Right atrium auricular region (tissue), 2 donors: ENCODE data around the gene E2F6. TPM values are rescaled to one million over a fixed set of nuclear protein-coding genes. Genes with fewer than 3 reads are reported as not detected.

ENCODE experiments used
- DNase-seq: peaks from one replicate; pipeline ENCODE4 v3.0.0-alpha.2; 2019; ENCODE audit warnings: low spot score
- H3K27ac ChIP-seq, 2 donors: fragments of 200-600 bp; sonication (generic); 1 replicate in 1 of 2; 2 replicates in 1 of 2; pipeline ENCODE4 v1.5.1; 2016 to 2019
- H3K27me3 ChIP-seq, 2 donors: fragments of 200-600 bp; sonication (generic); one replicate each; pipeline versions ENCODE4 v1.5.1 to v1.6.0; 2017 to 2019
- H3K36me3 ChIP-seq: fragments of 200-600 bp; sonication (generic); one replicate; pipeline ENCODE4 v1.5.1; 2016
- H3K4me1 ChIP-seq, 2 donors: fragments of 200-600 bp; sonication (generic); one replicate each; pipeline versions ENCODE4 v1.5.1 to v1.6.0; 2017 to 2019
- H3K4me3 ChIP-seq, 2 donors: fragments of 200-600 bp; sonication (generic); 1 replicate in 1 of 2; 2 replicates in 1 of 2; pipeline ENCODE4 v1.5.1; 2017 to 2019; ENCODE audit warnings: mild to moderate bottlenecking in 1 of 2, moderate library complexity in 1 of 2
- H3K9me3 ChIP-seq, 2 donors: fragments of 200-600 bp; sonication (generic); one replicate each; pipeline ENCODE4 v1.5.1; 2019
- total RNA-seq, 2 donors: library from RNA; depleted of rRNA; stranded (reverse); fragments of >200 nt; gene quantifications; one replicate each; pipeline ENCODE4 v1.1.0, GENCODE V29; 2016
- TF ChIP-seq, protein P1 (sequence below), 2 donors: fragments of 200-600 bp; sonication (generic); IDR thresholded peaks; one replicate each; pipeline ENCODE4 v1.5.1; 2019; ENCODE audit warnings: antibody characterized with exemption in 2 of 2

E2F6 gene
- total RNA-seq, 2 donors from 2014 or later, result 19.1 to 20.2 TPM

DNA sequence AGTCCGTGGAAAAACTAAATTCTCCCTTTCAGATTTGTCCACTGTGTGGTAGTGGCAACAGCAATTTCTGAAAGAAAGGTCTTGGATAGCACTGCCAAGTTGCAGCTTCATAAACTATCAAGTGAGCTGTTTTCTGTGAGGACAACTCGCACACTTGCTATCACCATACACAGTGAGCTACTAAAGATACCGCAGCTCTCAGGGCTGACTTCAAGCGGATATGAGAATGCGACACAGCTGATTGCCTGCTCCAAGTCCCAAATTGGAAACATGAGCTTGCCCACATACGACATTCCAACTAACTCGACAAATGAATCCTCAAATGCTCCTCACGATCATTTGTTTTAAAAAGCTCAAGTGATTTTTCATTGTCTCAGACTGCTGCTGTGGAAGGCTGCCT is 46.2 kb downstream of the E2F6 start:
- DNase-seq, result no peak
- Histone ChIP-seq H3K4me3 (no peak overlapping the region), H3K4me1 (peaks cover 0 to 15% of the 10 kb centered on the region in 2 donors), H3K36me3 (no peaks in the 10 kb centered on the region), H3K9me3 (peaks cover 0 to 11% of the 10 kb centered on the region in 2 donors), H3K27me3 (no peaks in the 10 kb centered on the region), H3K27ac (peak overlapping the region; percentile 70 to 85)
- TF ChIP-seq, protein P1, sequence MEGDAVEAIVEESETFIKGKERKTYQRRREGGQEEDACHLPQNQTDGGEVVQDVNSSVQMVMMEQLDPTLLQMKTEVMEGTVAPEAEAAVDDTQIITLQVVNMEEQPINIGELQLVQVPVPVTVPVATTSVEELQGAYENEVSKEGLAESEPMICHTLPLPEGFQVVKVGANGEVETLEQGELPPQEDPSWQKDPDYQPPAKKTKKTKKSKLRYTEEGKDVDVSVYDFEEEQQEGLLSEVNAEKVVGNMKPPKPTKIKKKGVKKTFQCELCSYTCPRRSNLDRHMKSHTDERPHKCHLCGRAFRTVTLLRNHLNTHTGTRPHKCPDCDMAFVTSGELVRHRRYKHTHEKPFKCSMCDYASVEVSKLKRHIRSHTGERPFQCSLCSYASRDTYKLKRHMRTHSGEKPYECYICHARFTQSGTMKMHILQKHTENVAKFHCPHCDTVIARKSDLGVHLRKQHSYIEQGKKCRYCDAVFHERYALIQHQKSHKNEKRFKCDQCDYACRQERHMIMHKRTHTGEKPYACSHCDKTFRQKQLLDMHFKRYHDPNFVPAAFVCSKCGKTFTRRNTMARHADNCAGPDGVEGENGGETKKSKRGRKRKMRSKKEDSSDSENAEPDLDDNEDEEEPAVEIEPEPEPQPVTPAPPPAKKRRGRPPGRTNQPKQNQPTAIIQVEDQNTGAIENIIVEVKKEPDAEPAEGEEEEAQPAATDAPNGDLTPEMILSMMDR (IDR thresholded peaks at IDR 0.05), result no peak

DNA sequence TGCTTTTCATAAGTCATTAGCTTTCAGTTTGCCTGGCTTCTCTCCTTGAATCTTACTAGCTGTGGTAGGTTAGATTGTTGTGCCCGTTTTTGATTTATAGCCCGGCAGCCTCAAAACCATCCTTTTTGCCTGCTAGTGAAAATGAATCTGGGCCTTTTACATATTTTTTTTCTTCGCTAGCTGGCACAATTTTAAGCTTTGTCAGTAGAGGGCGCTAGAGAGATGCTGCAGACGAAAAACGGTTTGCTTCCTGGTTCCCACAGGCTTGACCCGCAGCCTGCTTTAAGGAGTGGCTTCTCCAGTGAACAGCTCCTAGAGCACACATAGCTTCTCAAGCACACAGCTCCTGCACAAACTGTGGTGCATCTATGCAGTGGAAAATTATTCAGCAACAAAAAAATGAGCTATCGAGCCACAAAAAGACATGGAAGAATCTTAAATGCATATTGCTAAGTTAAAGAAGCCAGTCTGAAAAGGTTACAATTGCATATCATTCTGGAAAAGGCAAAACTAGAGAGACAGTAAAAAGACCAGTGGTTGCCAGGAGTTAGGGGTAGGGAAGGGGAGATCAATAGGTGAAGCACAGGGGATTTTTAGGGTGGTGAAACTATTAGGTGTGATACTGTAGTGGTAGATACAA is 47.9 kb downstream of the E2F6 start:
- no peak for DNase-seq
- Histone ChIP-seq H3K9me3 (peaks cover 0 to 11% of the 10 kb centered on the region in 2 donors), H3K27ac (no peak overlapping the region), H3K27me3 (no peaks in the 10 kb centered on the region), H3K4me1 (peaks cover 0 to 15% of the 10 kb centered on the region in 2 donors), H3K36me3 (no peaks in the 10 kb centered on the region), H3K4me3 (no peak overlapping the region)
- TF ChIP-seq, protein P1 (IDR thresholded peaks at IDR 0.05), result peak in 1 of 2 donors; percentile 45

DNA sequence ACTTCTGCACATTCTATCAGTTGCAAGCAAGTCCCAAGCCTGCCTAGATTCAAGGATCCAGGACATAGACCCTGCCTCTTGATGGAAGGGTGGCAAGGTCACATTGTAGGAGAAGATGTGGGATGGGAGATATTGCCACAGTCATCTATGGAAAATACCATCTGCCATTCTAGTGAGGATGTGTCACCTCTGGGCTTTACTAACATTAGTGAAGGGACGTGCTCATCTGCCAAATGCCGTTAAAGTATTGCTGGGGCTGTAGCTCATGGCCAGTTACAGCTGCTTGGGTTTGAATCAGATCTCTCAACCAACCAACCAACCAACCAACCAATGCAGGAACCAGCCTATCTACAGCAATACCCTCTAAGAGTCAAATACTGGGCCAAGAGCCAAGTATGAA is 49.0 kb downstream of the E2F6 start:
- Histone ChIP-seq H3K4me1 (peaks cover 0 to 20% of the 10 kb centered on the region in 2 donors), H3K27me3 (no peaks in the 10 kb centered on the region), H3K36me3 (no peaks in the 10 kb centered on the region), H3K9me3 (peaks cover 0 to 11% of the 10 kb centered on the region in 2 donors), H3K27ac (no peak overlapping the region), H3K4me3 (no peak overlapping the region)
- TF ChIP-seq, protein P1 (IDR thresholded peaks at IDR 0.05), result no peak
- DNase-seq, result no peak

DNA sequence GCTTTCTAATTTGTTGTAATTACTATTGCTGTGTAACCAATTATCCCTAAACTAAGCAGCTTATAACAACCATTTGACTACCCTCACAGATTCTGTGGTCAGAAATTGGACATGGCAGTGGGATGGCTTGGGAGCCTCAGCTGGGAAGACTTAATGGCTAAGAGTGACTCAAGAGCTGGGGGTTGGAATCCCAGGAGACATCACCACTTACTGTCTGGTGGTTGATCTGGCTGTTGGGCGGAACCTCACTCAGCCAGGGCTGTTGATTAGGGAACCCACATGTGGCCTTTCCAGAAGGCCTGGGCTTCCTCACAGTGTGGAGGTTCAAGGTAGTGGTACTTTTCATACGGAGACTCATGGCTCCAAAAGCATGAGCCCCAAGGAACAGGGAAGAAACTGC is 49.8 kb downstream of the E2F6 start:
- TF ChIP-seq, protein P1 (IDR thresholded peaks at IDR 0.05), result no peak
- H3K4me1 ChIP-seq, result peaks cover 0 to 28% of the 10 kb centered on the region in 2 donors
- no peak overlapping the region for H3K27ac ChIP-seq
- no peak for DNase-seq
- H3K27me3 ChIP-seq, result no peaks in the 10 kb centered on the region
- peaks cover 0 to 11% of the 10 kb centered on the region in 2 donors for H3K9me3 ChIP-seq
- no peaks in the 10 kb centered on the region for H3K36me3 ChIP-seq
- H3K4me3 ChIP-seq, result no peak overlapping the region

DNA sequence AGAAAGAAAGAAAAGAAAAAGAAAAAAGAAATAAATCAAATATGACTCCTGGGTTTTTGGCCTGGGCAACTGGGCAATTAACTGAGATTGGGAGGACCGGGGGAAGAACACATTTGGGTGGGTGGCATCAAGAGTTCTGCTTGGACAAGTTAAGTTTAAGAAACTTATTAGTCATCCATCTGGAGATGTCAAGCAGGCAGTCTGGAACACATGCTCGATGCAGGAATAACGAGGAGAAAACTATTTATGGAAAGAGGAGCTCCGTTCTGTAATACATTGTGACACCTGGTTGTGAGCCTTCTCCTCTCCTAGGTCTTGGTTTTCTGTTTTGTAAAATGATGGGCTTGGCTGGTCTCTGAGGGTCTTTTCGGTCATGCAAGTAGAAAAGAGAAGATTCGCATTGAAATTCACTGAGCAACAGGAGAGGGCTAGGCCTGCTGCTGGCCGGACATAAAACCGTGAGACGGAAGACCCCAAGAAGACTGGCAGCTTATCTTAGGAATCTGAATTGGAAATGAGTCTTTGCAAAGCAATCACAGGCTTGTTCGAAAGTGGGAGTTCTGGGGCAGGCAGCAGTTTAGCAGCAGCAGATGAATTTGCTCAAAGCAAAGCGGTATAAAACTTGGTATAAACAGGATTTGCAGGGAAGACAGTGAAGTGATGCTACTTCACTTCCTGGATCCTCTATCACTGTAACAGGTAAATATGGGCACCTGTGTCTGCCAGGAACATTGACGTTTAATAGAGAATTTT is 51.4 kb downstream of the E2F6 start:
- DNase-seq, result no peak
- Histone ChIP-seq H3K4me1 (peaks cover 0 to 17% of the 10 kb centered on the region in 2 donors), H3K27me3 (no peaks in the 10 kb centered on the region), H3K36me3 (no peaks in the 10 kb centered on the region), H3K9me3 (peaks cover 0 to 11% of the 10 kb centered on the region in 2 donors), H3K4me3 (no peak overlapping the region), H3K27ac (no peak overlapping the region)
- TF ChIP-seq, protein P1 (IDR thresholded peaks at IDR 0.05), result no peak
